HG03520 (cell line): Measurements from ENCODE around the gene GALNT2.

Source experiments
- ATAC-seq: cut with Tn5 transposase; IDR thresholded peaks from one replicate; pipeline ENCODE4 v1.9.1; 2021; ENCODE audit warnings: mild to moderate bottlenecking, moderate library complexity; ENCODE audit not compliant: unreplicated experiment

Gene GALNT2

GRCh38 chr1:230267338-230268065, 200.5 kb downstream of the GALNT2 start:
- no peak for ATAC-seq

GRCh38 chr1:230268371-230269170, 201.5 kb downstream of the GALNT2 start:
- ATAC-seq, result no peak

GRCh38 chr1:230270185-230270558, 203.1 kb downstream of the GALNT2 start:
- no peak for ATAC-seq

GRCh38 chr1:230270559-230271281, 203.7 kb downstream of the GALNT2 start:
- no peak for ATAC-seq

- ATAC-seq, result no peak
Measured at GRCh38 chr1:230271300-230272035, 204.4 kb downstream of the GALNT2 start.

- no peak for ATAC-seq
Measured at GRCh38 chr1:230272557-230272956, 205.5 kb downstream of the GALNT2 start.

- no peak for ATAC-seq
Measured at GRCh38 chr1:230273141-230273710, 206.2 kb downstream of the GALNT2 start.

GRCh38 chr1:230274254-230274653, 207.2 kb downstream of the GALNT2 start:
- ATAC-seq, result no peak

- ATAC-seq, result no peak
Measured at GRCh38 chr1:230276401-230276800, 209.4 kb downstream of the GALNT2 start.

- ATAC-seq, result no peak
Measured at GRCh38 chr1:230277201-230278025, 210.4 kb downstream of the GALNT2 start.

- ATAC-seq, result no peak
Measured at GRCh38 chr1:230278376-230278775, 211.3 kb downstream of the GALNT2 start.

GRCh38 chr1:230278871-230279582, 212.0 kb downstream of the GALNT2 start:
- no peak for ATAC-seq

- ATAC-seq, result no peak
Measured at GRCh38 chr1:230279583-230279945, 212.5 kb downstream of the GALNT2 start.

GRCh38 chr1:230280054-230280795, 213.2 kb downstream of the GALNT2 start:
- no peak for ATAC-seq

GRCh38 chr1:230280906-230281413, 213.9 kb downstream of the GALNT2 start:
- ATAC-seq, result no peak

- ATAC-seq, result no peak
Measured at GRCh38 chr1:230281556-230281955, 214.5 kb downstream of the GALNT2 start.

GRCh38 chr1:230282157-230282556, 215.1 kb downstream of the GALNT2 start:
- no peak for ATAC-seq

GRCh38 chr1:230283678-230284077, 216.6 kb downstream of the GALNT2 start:
- no peak for ATAC-seq
